Prostate gland (tissue), 2 donors: ENCODE results near the gene INPP5J.

ENCODE experiments used
- CTCF ChIP-seq, 4 experiments: fragments of 200-600 bp in 2 of 4; fragments of 450-650 bp in 2 of 4; sonication (generic) in 2 of 4; IDR thresholded peaks; 1 replicate in 3 of 4; 2 replicates in 1 of 4; pipeline ENCODE4 v1.5.1; 2016 to 2019; ENCODE audit warnings: antibody characterized with exemption in 4 of 4, mild to moderate bottlenecking in 2 of 4, moderate library complexity in 2 of 4
- POLR2A ChIP-seq: fragments of 450-650 bp; IDR thresholded peaks from one replicate; pipeline ENCODE4 v1.6.1; 2016; ENCODE audit warnings: antibody characterized with exemption, mild to moderate bottlenecking
- POLR2AphosphoS5 ChIP-seq: sonication (generic); formaldehyde crosslinking; IDR thresholded peaks from one replicate; pipeline ENCODE4 v1.6.1; 2017; ENCODE audit warnings: antibody characterized with exemption

GRCh38 chr22:31086703-31087330 lies 35.9 kb upstream of the INPP5J start:
- TF ChIP-seq CTCF (IDR thresholded peaks at IDR 0.05) (no peak), POLR2A (no peak), POLR2AphosphoS5 (no peak)
